H1 (cell line): ENCODE data around the gene THRB. TPM values are rescaled to one million over a fixed set of nuclear protein-coding genes. Genes with fewer than 3 reads are reported as not detected.

Source experiments
- CTCF ChIA-PET: fragments of 300-600 bp; sonication (Branson Sonifier 250); formaldehyde crosslinking; loops from one replicate; lab custom pipeline; 2021; ENCODE audit not compliant: partially characterized antibody; lab: Charles Lee
- POLR2A ChIA-PET: fragments of 300-600 bp; sonication (Branson Sonifier 250); formaldehyde crosslinking; loops from one replicate; lab custom pipeline; 2021; ENCODE audit warnings: inconsistent platforms; ENCODE audit not compliant: partially characterized antibody; lab: Charles Lee
- DNase-seq, 2 experiments: peaks; one replicate each; pipeline versions ENCODE4 v3.0.0 to v3.0.0-alpha.2; 2010 to 2022; ENCODE audit warnings: low spot score in 2 of 2, low read depth in 1 of 2, mixed read lengths in 1 of 2
- FAIRE-seq: peaks from 2 replicates; lab custom pipeline; 2011; peaks lifted over from hg19 to GRCh38; lab: Jason Lieb, UNC
- H2AFZ ChIP-seq: 2 replicates; pipeline ENCODE4 v1.8.1; 2012; ENCODE audit warnings: low read length, inconsistent platforms
- H2AK5ac ChIP-seq: 2 replicates; pipeline ENCODE4 v1.6.1; 2013; ENCODE audit warnings: low read depth, low read length
- H2BK120ac ChIP-seq: replicated peaks from 2 replicates; pipeline ENCODE3; 2013; ENCODE audit warnings: low read depth, low read length, inconsistent platforms
- H2BK12ac ChIP-seq: 2 replicates; pipeline ENCODE4 v1.6.1; 2013; ENCODE audit warnings: low read depth, low read length
- H2BK15ac ChIP-seq: 2 replicates; pipeline ENCODE4 v1.6.1; 2013; ENCODE audit warnings: low read length
- H2BK20ac ChIP-seq: 2 replicates; pipeline ENCODE4 v1.6.1; 2013; ENCODE audit warnings: low read length
- H2BK5ac ChIP-seq: 2 replicates; pipeline ENCODE4 v1.6.1; 2013; ENCODE audit warnings: low read depth, low read length
- H3K14ac ChIP-seq: 2 replicates; pipeline ENCODE4 v1.6.1; 2013; ENCODE audit warnings: inconsistent platforms; ENCODE audit not compliant: insufficient read length
- H3K18ac ChIP-seq: 2 replicates; pipeline ENCODE4 v1.6.1; 2013; ENCODE audit warnings: low read length; ENCODE audit errors: extremely low read depth
- H3K23ac ChIP-seq: 2 replicates; pipeline ENCODE4 v1.6.1; 2013; ENCODE audit warnings: inconsistent platforms; ENCODE audit not compliant: insufficient read length
- H3K23me2 ChIP-seq: 2 replicates; pipeline ENCODE4 v1.6.1; 2013; ENCODE audit warnings: low read depth, low read length
- H3K27ac ChIP-seq: 2 replicates; pipeline ENCODE4 v1.6.1; 2011; ENCODE audit warnings: low read depth, low read length, inconsistent platforms
- H3K27me3 ChIP-seq, 4 experiments: replicated peaks in 1 of 4; 1 replicate in 1 of 4; 2 replicates in 3 of 4; pipeline versions ENCODE4 v1.6.1 to v1.8.1; 2011 to 2013; ENCODE audit warnings: low read length in 3 of 4, mild to moderate bottlenecking in 3 of 4, inconsistent platforms in 2 of 4, mixed read lengths in 2 of 4, moderate library complexity in 1 of 4; ENCODE audit not compliant: control insufficient read depth in 3 of 4, insufficient read depth in 3 of 4; ENCODE audit errors: extremely low read depth in 1 of 4
- H3K36me3 ChIP-seq, 4 experiments: 2 replicates each; pipeline versions ENCODE4 v1.6.1 to v1.8.1; 2011 to 2013; ENCODE audit warnings: mild to moderate bottlenecking in 4 of 4, low read length in 3 of 4, moderate library complexity in 2 of 4, control low read depth in 1 of 4, inconsistent platforms in 1 of 4; ENCODE audit not compliant: insufficient read depth in 4 of 4, control insufficient read depth in 2 of 4
- H3K4ac ChIP-seq: replicated peaks from 2 replicates; pipeline ENCODE3; 2013; ENCODE audit warnings: low read length, low read depth, mixed read lengths, inconsistent platforms; ENCODE audit not compliant: insufficient read length
- H3K4me1 ChIP-seq, 4 experiments: replicated peaks in 1 of 4; 1 replicate in 1 of 4; 2 replicates in 3 of 4; pipeline versions ENCODE4 v1.6.1 to v1.8.1; 2011 to 2013; ENCODE audit warnings: low read length in 3 of 4, inconsistent platforms in 2 of 4, mixed read lengths in 1 of 4; ENCODE audit not compliant: insufficient read depth in 4 of 4, control insufficient read depth in 3 of 4
- H3K4me2 ChIP-seq, 2 experiments: 2 replicates each; pipeline versions ENCODE4 v1.6.1 to v1.8.1; 2011 to 2013; ENCODE audit warnings: low read depth in 2 of 2, low read length in 2 of 2, control low read depth in 1 of 2, inconsistent platforms in 1 of 2, mild to moderate bottlenecking in 1 of 2; ENCODE audit not compliant: insufficient read depth in 1 of 2
- H3K4me3 ChIP-seq, 4 experiments: fragments of 200-600, 300-600 bp in 1 of 4; sonication (generic), shearing (Covaris generic), sonication (Bioruptor Twin) in 1 of 4; 2 replicates each; pipeline versions ENCODE4 v1.5.1 to v1.8.1; 2011 to 2016; ENCODE audit warnings: low read length in 4 of 4, low read depth in 3 of 4, control low read depth in 2 of 4, inconsistent platforms in 2 of 4, mild to moderate bottlenecking in 2 of 4, mixed read lengths in 1 of 4, moderate library complexity in 1 of 4; ENCODE audit not compliant: insufficient read depth in 2 of 4; ENCODE audit errors: extremely low read depth in 1 of 4
- H3K56ac ChIP-seq: replicated peaks from 2 replicates; pipeline ENCODE3; 2013; ENCODE audit warnings: low read depth, mild to moderate bottlenecking, mixed read lengths, low read length, inconsistent platforms; ENCODE audit not compliant: insufficient read length
- H3K79me1 ChIP-seq: 2 replicates; pipeline ENCODE4 v1.6.1; 2013; ENCODE audit warnings: low read depth, low read length, control low read depth
- H3K79me2 ChIP-seq, 2 experiments: 2 replicates each; pipeline versions ENCODE4 v1.6.1 to v1.8.1; 2012 to 2013; ENCODE audit warnings: low read length in 2 of 2, mild to moderate bottlenecking in 2 of 2, inconsistent platforms in 1 of 2; ENCODE audit not compliant: insufficient read depth in 2 of 2, control insufficient read depth in 1 of 2
- H3K9ac ChIP-seq, 4 experiments: replicated peaks in 1 of 4; 1 replicate in 1 of 4; 2 replicates in 3 of 4; pipeline versions ENCODE4 v1.6.1 to v1.8.1; 2011 to 2013; ENCODE audit warnings: low read depth in 3 of 4, low read length in 3 of 4, control low read depth in 2 of 4, mild to moderate bottlenecking in 2 of 4, moderate library complexity in 2 of 4, inconsistent platforms in 1 of 4; ENCODE audit errors: extremely low read depth in 1 of 4
- H3K9me3 ChIP-seq, 2 experiments: 2 replicates each; pipeline versions ENCODE4 v1.6.1 to v1.8.1; 2012 to 2013; ENCODE audit warnings: mild to moderate bottlenecking in 2 of 2, moderate library complexity in 2 of 2, control low read depth in 1 of 2, inconsistent platforms in 1 of 2, low read depth in 1 of 2, low read length in 1 of 2, mixed read lengths in 1 of 2; ENCODE audit not compliant: insufficient read depth in 2 of 2
- H4K20me1 ChIP-seq, 2 experiments: replicated peaks in 1 of 2; 2 replicates each; pipeline versions ENCODE3 to v1.8.1; 2011 to 2013; ENCODE audit warnings: inconsistent platforms in 2 of 2, low read length in 2 of 2, mild to moderate bottlenecking in 1 of 2; ENCODE audit not compliant: insufficient read depth in 2 of 2, control insufficient read depth in 1 of 2
- H4K5ac ChIP-seq: 2 replicates; pipeline ENCODE4 v1.6.1; 2013; ENCODE audit warnings: low read length, low read depth, mixed read lengths, inconsistent platforms; ENCODE audit not compliant: insufficient read length
- H4K8ac ChIP-seq: 2 replicates; pipeline ENCODE4 v1.8.0; 2013; ENCODE audit warnings: mild to moderate bottlenecking, moderate library complexity, low read length, inconsistent platforms; ENCODE audit not compliant: insufficient read depth; ENCODE audit errors: extremely low read depth
- H4K91ac ChIP-seq: replicated peaks from 2 replicates; pipeline ENCODE3; 2013; ENCODE audit warnings: low read length, mixed read lengths, inconsistent platforms; ENCODE audit not compliant: insufficient read length
- BACH1 ChIP-seq: IDR thresholded peaks from 2 replicates; pipeline ENCODE4 v1.6.1; 2012; ENCODE audit warnings: low read length, improper control_type of control experiment
- CHD1 ChIP-seq: IDR thresholded peaks from 2 replicates; pipeline ENCODE4 v1.6.1; 2012; ENCODE audit warnings: low read depth, low read length, improper control_type of control experiment
- HDAC6 ChIP-seq: IDR thresholded peaks from one replicate; pipeline ENCODE4 v1.7.1; 2012; ENCODE audit warnings: low read depth, mild to moderate bottlenecking, inconsistent platforms, low read length, moderate library complexity
- WGBS, 2 experiments: shearing (Covaris generic) in 1 of 2; methylation state at CpG; one replicate each; pipeline versions ENCODE4 v1.1.6 to v1.1.7; 2013 to 2015; ENCODE audit warnings: low lambda C conversion rate in 2 of 2, mixed read lengths in 2 of 2, inconsistent platforms in 1 of 2, low coverage in 1 of 2, missing lambda C conversion rate in 1 of 2; ENCODE audit not compliant: insufficient replicate concordance in 2 of 2, insufficient coverage in 1 of 2, insufficient read length in 1 of 2; ENCODE audit errors: extremely low coverage in 1 of 2, missing lambda C conversion rate in 1 of 2; 5-methylcytosine and 5-hydroxymethylcytosine counted together
- polyA plus RNA-seq, 7 experiments: library from polyadenylated mRNA; depleted of rRNA in 3 of 7; stranded (reverse) in 5 of 7; unstranded in 2 of 7; fragments of >200 nt in 5 of 7; fragments of 200-250 nt in 2 of 7; gene quantifications; 1 replicate in 5 of 7; 2 replicates in 1 of 7; 4 replicates in 1 of 7; pipeline versions ENCODE4 v1.2.1 to v1.2.3, GENCODE V29; 2011 to 2013; ENCODE audit warnings: missing spikeins in 2 of 7, mixed read lengths in 2 of 7
- total RNA-seq: library from RNA; stranded (reverse); fragmentation: NEBNext Ultra II Directional; extraction: Animal tissue kit (Norgen Biotek cat#: 25700); gene quantifications from 2 replicates; pipeline ENCODE4 v1.2.1, GENCODE V29; 2021

The THRB gene
- total and polyA plus RNA-seq, 2 of the 8 experiments (the other 6 are each of a cell fraction or from before 2014, with no cell fraction given) = 0.98 to 3.9 TPM

- H3K14ac ChIP-seq = no peak overlapping the region
- no peak overlapping the region for H2BK5ac ChIP-seq
- DNase-seq (no peak), FAIRE-seq (no peak)
- H3K36me3 ChIP-seq = no peaks in the 10 kb centered on the region
- H3K27ac ChIP-seq = no peak overlapping the region
- H2BK120ac ChIP-seq = no peak overlapping the region
- H3K79me2 ChIP-seq = no peaks in the 10 kb centered on the region
- no peaks in the 10 kb centered on the region for H3K9me3 ChIP-seq
- no peak overlapping the region for H2BK15ac ChIP-seq
- H2BK12ac ChIP-seq = no peak overlapping the region
- POLR2A ChIA-PET = no interaction called here
- no peaks in the 10 kb centered on the region for H3K27me3 ChIP-seq
- H3K4me3 ChIP-seq = no peak overlapping the region
- H4K8ac ChIP-seq = no peak overlapping the region
- H2AFZ ChIP-seq = no peak overlapping the region
- H3K23ac ChIP-seq = no peak overlapping the region
- H3K4me2 ChIP-seq = no peak overlapping the region
- no peak overlapping the region for H3K56ac ChIP-seq
- no peaks in the 10 kb centered on the region; a peak in 1 of 7 replicates for H3K4me1 ChIP-seq
- H3K9ac ChIP-seq = no peak overlapping the region
- no peak for TF ChIP-seq BACH1
- no peak for TF ChIP-seq CHD1
- no peak for TF ChIP-seq HDAC6
- TF ChIP-seq, all 59 proteins: peak for 0
- no peaks in the 10 kb centered on the region for H4K20me1 ChIP-seq
- no peak overlapping the region for H4K5ac ChIP-seq
- H2AK5ac ChIP-seq = no peak overlapping the region
- H3K23me2 ChIP-seq = no peaks in the 10 kb centered on the region
- no peak overlapping the region for H3K4ac ChIP-seq
- H3K18ac ChIP-seq = no peak overlapping the region
- WGBS, 2 experiments = 86% methylated on average over 4 of the region's 4 CpGs; no CpG with 5 or more reads in 1 of the 2 experiments
- H3K79me1 ChIP-seq = no peaks in the 10 kb centered on the region
- H4K91ac ChIP-seq = no peak overlapping the region
- CTCF ChIA-PET = interaction anchor here (0.6 to 1.3 kb wide), 4 partner anchors 11 to 221 kb away, joined by 3 to 4 read pairs (median 4); no protein-coding TSS in a partner anchor
- no peak overlapping the region for H2BK20ac ChIP-seq
Observed at GRCh38 chr3:24406900-24407299, 87.8 kb downstream of the THRB start.
